Tibial nerve (tissue), 4 donors: ENCODE measurements around the gene KCNQ4.

Experiments used
- CTCF ChIP-seq, 5 experiments: fragments of 200-600 bp in 3 of 5; fragments of 450-650 bp in 2 of 5; sonication (generic) in 3 of 5; IDR thresholded peaks; one replicate each; pipeline ENCODE4 v1.5.1; 2016 to 2019; ENCODE audit warnings: antibody characterized with exemption in 5 of 5, mild to moderate bottlenecking in 3 of 5, moderate library complexity in 2 of 5
- EP300 ChIP-seq, 2 donors: sonication (generic); formaldehyde crosslinking; IDR thresholded peaks; one replicate each; pipeline ENCODE4 v1.6.1; 2017; ENCODE audit warnings: antibody characterized with exemption in 2 of 2, mild to moderate bottlenecking in 1 of 2
- POLR2A ChIP-seq, 2 donors: fragments of 450-650 bp; IDR thresholded peaks; one replicate each; pipeline ENCODE4 v1.6.1; 2017; ENCODE audit warnings: antibody characterized with exemption in 2 of 2, mild to moderate bottlenecking in 2 of 2, moderate library complexity in 2 of 2

DNA sequence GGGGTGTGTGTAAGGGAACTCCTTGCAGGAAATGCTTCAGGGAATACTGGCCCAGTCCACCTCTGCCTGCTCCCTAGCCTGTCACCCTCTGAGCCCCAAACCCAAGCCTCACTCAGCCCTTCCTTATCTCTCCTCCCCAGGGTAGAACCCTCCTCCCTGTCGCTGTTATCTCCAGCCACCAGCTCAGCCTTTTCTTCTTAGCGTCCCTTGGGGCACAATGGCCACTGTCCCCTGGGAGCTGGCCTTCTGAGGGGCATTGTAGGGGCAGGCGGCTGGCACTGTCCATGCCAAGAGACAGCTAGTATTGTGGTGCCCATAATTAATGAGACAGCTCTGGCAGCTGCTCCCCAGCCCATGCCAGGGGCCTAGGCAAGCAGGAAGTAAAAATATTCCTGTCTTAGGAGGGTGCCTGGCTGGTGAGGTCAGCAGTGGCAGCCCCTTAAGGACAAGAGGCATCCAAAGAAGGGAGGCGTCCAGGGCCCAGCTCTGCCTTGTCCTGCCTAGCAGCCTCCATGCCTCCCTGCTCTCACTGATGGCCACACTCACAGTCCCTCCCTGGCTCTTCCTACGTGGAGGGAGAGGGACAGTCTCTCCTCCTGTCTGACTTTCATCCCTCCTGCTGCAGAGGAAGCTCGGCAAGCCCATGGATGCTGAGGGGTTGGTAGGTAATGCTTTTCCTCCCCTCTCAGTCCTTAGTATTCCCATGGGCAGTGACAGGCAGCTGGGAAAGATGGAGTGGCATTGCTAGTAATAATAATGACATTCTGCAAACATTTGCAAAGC lies 37.5 kb downstream of the KCNQ4 start:
- TF ChIP-seq POLR2A (IDR thresholded peaks at IDR 0.05), result no peak
- TF ChIP-seq CTCF (IDR thresholded peaks at IDR 0.05), result no peak
- no peak for TF ChIP-seq EP300 (IDR thresholded peaks at IDR 0.05)
